Measurements from ENCODE around the gene USPL1. TPM values are rescaled to one million over a fixed set of nuclear protein-coding genes. Genes with fewer than 3 reads are reported as not detected.
"Not testable (repeated sequence)": the region's sequence is repeated elsewhere in the genome, so short reads cannot be mapped to it uniquely, and the experiment has no call there.

The USPL1 gene
- total RNA-seq, 4 donors from 2014 or later: 19.7 to 62.1 (median 27.1) TPM

GRCh38 chr13:30629527-30629926 is 11.8 kb downstream of the USPL1 start:
- Histone ChIP-seq H3K27ac (no peak overlapping the region), H3K4me1 (no peaks in the 10 kb centered on the region), H3K4me3 (no peak overlapping the region), H3K27me3 (no peaks in the 10 kb centered on the region), H3K36me3 (no peaks in the 10 kb centered on the region), H3K9me3 (no peaks in the 10 kb centered on the region)
- intact Hi-C loops (cut with DNase I; ENCODE audit: low total_unique reads): no loop called here
- TF ChIP-seq POLR2A (IDR thresholded peaks at IDR 0.05): no peak
- TF ChIP-seq CTCF (IDR thresholded peaks at IDR 0.05): no peak
- no peak for DNase-seq

GRCh38 chr13:30633861-30634260 is 16.1 kb downstream of the USPL1 start:
- no peak for TF ChIP-seq CTCF (IDR thresholded peaks at IDR 0.05)
- Histone ChIP-seq H3K36me3 (no peaks in the 10 kb centered on the region), H3K4me1 (no peaks in the 10 kb centered on the region)

GRCh38 chr13:30634838-30635237 is 17.1 kb downstream of the USPL1 start:
- no peaks in the 10 kb centered on the region for H3K36me3 ChIP-seq
- H3K27me3 ChIP-seq: no peaks in the 10 kb centered on the region
- H3K4me3 ChIP-seq: no peak overlapping the region
- no peaks in the 10 kb centered on the region for H3K4me1 ChIP-seq
- H3K27ac ChIP-seq: no peak overlapping the region
- no peaks in the 10 kb centered on the region for H3K9me3 ChIP-seq
- TF ChIP-seq POLR2A (IDR thresholded peaks at IDR 0.05) (no peak), CTCF (IDR thresholded peaks at IDR 0.05) (no peak)
- intact Hi-C loops (cut with DNase I; ENCODE audit: low total_unique reads): no loop called here
- no peak for DNase-seq

More at GRCh38 chr13:30633861-30634260, 16.1 kb downstream of the USPL1 start:
- Histone ChIP-seq H3K27me3 (no peaks in the 10 kb centered on the region), H3K4me3 (no peak overlapping the region), H3K9me3 (no peaks in the 10 kb centered on the region), H3K27ac (no peak overlapping the region)
- intact Hi-C loops (cut with DNase I; ENCODE audit: low total_unique reads): no loop called here
- DNase-seq: no peak

GRCh38 chr13:30638301-30638700 is 20.6 kb downstream of the USPL1 start:
- DNase-seq: no peak
- H3K9me3 ChIP-seq: no peaks in the 10 kb centered on the region
- no peak for TF ChIP-seq POLR2A (IDR thresholded peaks at IDR 0.05)
- no peak for TF ChIP-seq CTCF (IDR thresholded peaks at IDR 0.05)
- intact Hi-C loops (cut with DNase I; ENCODE audit: low total_unique reads): no loop called here
- no peaks in the 10 kb centered on the region for H3K36me3 ChIP-seq
- no peak overlapping the region for H3K27ac ChIP-seq
- H3K4me3 ChIP-seq: no peak overlapping the region
- H3K4me1 ChIP-seq: no peaks in the 10 kb centered on the region
- no peaks in the 10 kb centered on the region for H3K27me3 ChIP-seq

- Histone ChIP-seq H3K27ac (no peak overlapping the region), H3K36me3 (no peaks in the 10 kb centered on the region), H3K4me3 (no peak overlapping the region), H3K27me3 (no peaks in the 10 kb centered on the region), H3K9me3 (no peaks in the 10 kb centered on the region), H3K4me1 (no peaks in the 10 kb centered on the region)
- intact Hi-C loops (cut with DNase I; ENCODE audit: low total_unique reads): no loop called here
- TF ChIP-seq CTCF (IDR thresholded peaks at IDR 0.05) (no peak), POLR2A (IDR thresholded peaks at IDR 0.05) (no peak)
- DNase-seq: no peak
Measured at GRCh38 chr13:30639671-30640070, 22.0 kb downstream of the USPL1 start.

- H3K9me3 ChIP-seq; DNase-seq; H3K27ac ChIP-seq; H3K36me3 ChIP-seq; H3K4me1 ChIP-seq; H3K4me3 ChIP-seq; intact Hi-C loops (cut with DNase I; ENCODE audit: low total_unique reads); H3K27me3 ChIP-seq: not testable (repeated sequence)
Measured at GRCh38 chr13:30641173-30641572, 23.5 kb downstream of the USPL1 start.
